Measurements from ENCODE around the gene AGRN.
"Not testable (repeated sequence)": the region's sequence is repeated elsewhere in the genome, so short reads cannot be mapped to it uniquely, and the experiment has no call there.

Gene AGRN

DNA sequence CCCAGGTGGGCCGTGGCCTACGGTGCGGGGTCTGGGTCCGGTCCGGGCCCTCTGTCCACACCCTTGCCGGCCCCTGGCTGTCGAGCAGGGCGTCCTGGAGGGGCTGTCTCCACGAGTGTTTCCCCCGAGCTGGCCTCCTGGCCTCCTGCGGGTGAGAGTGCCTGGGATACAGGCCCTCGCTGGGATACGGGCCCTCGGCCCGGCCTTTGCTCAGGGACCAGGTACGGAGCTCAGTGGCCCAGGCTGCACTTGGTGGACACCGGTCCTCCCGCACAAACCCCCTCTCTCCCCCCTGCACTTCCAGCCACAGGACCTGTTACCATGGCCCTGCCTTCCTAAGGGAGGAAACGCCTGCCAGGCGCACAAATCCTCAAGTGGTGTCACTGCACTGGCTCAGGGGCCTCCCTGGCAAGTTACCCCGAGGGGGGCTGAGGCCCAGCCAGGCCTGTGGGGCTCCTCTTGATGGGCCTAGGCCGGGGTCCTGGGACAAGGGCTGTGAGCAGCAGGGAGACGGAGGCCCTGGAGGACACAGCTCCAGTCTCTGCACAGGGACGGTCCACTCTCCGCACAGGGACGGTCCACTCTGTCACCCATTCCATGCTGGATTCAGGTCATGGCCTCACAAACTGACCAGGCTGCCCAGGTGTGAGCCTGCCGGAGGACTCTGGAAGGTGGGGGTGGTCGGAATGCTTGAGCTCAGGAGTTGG lies 72.4 kb downstream of the AGRN start:
- in situ Hi-C loops (cut with HindIII; ENCODE audit: low pct_ligation_motif_present, low pct_unique_long_range_greater_than_20kb, low sequenced_read_pairs) = no loop called here
- no peak for DNase-seq

DNA sequence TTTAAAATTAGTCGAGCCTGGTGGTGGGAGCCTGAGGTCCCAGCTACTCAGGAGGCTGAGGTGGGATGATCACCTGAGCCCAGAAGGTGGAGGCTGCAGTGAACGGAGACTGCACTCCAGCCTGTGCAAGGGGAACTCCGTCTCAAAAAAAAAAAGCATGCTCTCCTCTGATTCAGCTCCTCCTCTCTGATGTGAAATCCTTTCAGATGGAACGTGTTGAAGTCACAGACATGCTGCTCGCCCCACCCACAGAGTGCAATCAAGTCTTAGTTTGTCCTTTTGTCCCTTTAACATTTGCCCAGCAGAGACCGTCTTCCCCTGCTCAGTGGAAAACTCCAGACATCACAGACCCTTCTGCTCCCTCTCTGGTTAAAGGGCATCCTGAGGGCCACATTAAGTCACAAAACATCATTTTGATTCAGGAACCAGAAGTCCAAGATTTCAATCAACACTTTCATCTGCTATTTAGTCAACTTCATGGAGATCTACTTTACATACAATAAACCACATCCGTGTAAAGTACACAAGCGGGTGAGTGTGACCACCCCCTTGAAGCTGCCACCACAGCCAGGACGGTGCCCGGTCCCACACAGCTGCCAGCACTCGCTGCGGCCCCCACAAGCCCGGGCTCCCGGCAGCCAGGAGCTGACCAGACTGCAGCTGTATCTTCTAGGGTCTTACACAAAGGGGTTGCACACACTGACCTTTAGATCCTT lies 73.1 kb downstream of the AGRN start:
- DNase-seq = no peak
- in situ Hi-C loops (cut with HindIII; ENCODE audit: low pct_ligation_motif_present, low pct_unique_long_range_greater_than_20kb, low sequenced_read_pairs) = no loop called here

DNA sequence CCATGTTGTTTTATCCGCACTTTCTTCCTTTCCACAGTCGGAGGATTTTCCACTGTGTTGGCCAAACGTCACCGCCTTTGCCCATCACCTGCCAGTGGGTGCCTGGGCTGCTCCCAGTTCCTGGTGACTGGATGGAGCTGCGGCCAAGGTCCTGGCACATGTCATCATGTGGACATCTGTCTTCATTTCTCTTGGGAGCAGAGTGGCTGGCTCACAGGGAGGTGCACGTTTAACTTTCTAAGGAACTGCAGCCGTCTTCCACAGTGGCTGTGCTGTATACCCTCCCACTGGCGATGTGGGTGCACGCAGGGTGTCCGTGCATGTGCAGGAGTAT lies 73.7 kb downstream of the AGRN start:
- DNase-seq = no peak
- in situ Hi-C loops (cut with HindIII; ENCODE audit: low pct_ligation_motif_present, low pct_unique_long_range_greater_than_20kb, low sequenced_read_pairs) = no loop called here

DNA sequence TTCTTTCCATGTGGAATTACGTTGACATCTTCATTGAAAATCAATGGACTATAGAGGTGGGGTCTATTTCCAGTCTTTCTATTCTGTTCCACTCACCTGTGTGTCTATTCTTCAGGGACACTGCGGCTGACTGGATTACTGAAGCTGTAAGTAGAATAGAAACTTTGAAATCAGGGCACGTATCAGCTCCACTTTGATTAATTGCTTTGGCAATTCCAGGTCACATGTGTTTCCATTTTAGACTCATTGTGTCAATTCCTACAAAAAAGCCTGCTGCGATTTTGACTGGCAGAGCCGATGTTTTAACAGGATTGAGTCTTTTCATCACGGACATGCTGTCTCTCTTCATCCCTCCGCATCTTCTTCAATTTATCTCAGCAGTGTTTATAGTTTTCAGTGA lies 75.1 kb downstream of the AGRN start:
- DNase-seq = no peak
- in situ Hi-C loops (cut with HindIII; ENCODE audit: low pct_ligation_motif_present, low pct_unique_long_range_greater_than_20kb, low sequenced_read_pairs) = no loop called here

GRCh38 chr1:1096136-1096535 lies 76.2 kb downstream of the AGRN start:
- in situ Hi-C loops (cut with HindIII; ENCODE audit: low pct_ligation_motif_present, low pct_unique_long_range_greater_than_20kb, low sequenced_read_pairs); DNase-seq: not testable (repeated sequence)

- in situ Hi-C loops (cut with HindIII; ENCODE audit: low pct_ligation_motif_present, low pct_unique_long_range_greater_than_20kb, low sequenced_read_pairs) = no loop called here
- no peak for DNase-seq
Observed at GRCh38 chr1:1098681-1099421, 78.9 kb downstream of the AGRN start.

GRCh38 chr1:1099506-1100183 lies 79.7 kb downstream of the AGRN start:
- no peak for DNase-seq
- in situ Hi-C loops (cut with HindIII; ENCODE audit: low pct_ligation_motif_present, low pct_unique_long_range_greater_than_20kb, low sequenced_read_pairs) = no loop called here

GRCh38 chr1:1100296-1100695 lies 80.4 kb downstream of the AGRN start:
- in situ Hi-C loops (cut with HindIII; ENCODE audit: low pct_ligation_motif_present, low pct_unique_long_range_greater_than_20kb, low sequenced_read_pairs) = no loop called here
- DNase-seq = no peak

- no peak for DNase-seq
- in situ Hi-C loops (cut with HindIII; ENCODE audit: low pct_ligation_motif_present, low pct_unique_long_range_greater_than_20kb, low sequenced_read_pairs) = no loop called here
Observed at GRCh38 chr1:1101503-1101902, 81.6 kb downstream of the AGRN start.

DNA sequence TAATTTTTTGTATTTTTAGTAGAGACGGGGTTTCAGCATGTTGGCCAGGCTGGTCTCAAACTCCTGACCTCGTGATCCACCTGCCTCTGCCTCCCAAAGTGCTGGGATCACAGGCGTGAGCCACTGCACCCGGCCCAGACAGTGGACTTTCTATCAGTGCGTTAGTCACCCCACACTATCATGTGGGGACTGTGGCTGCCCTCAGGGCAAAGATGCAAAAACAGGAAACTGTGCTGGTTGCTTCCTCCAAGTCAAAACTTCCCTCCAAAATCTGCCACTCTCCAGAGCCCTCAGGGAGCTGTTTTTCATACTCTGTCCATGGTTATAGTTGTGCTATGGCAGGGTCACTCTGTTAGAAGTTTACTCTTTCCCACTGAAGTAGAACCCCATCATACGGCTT lies 84.2 kb downstream of the AGRN start:
- in situ Hi-C loops (cut with HindIII; ENCODE audit: low pct_ligation_motif_present, low pct_unique_long_range_greater_than_20kb, low sequenced_read_pairs); DNase-seq: not testable (repeated sequence)
